Large intestine (tissue), 3 donors: ENCODE results near the gene MLKL. TPM values are rescaled to one million over a fixed set of nuclear protein-coding genes. Genes with fewer than 3 reads are reported as not detected.
"Not testable (repeated sequence)": the region's sequence is repeated elsewhere in the genome, so short reads cannot be mapped to it uniquely, and the experiment has no call there.

ENCODE experiments used
- DNase-seq, 2 donors: peaks; one replicate each; pipeline versions ENCODE4 v3.0.0 to v3.0.0-alpha.2; 2013
- H3K27ac ChIP-seq: one replicate; pipeline ENCODE4 v1.5.1; 2013; ENCODE audit warnings: low read length
- H3K27me3 ChIP-seq: 2 replicates; pipeline ENCODE4 v1.6.1; 2013; ENCODE audit warnings: low read length; ENCODE audit not compliant: control insufficient read depth, insufficient read depth
- H3K36me3 ChIP-seq: 2 replicates; pipeline ENCODE4 v1.6.1; 2013; ENCODE audit warnings: low read length; ENCODE audit not compliant: control insufficient read depth, insufficient read depth
- H3K4me1 ChIP-seq: one replicate; pipeline ENCODE4 v1.6.1; 2013; ENCODE audit warnings: low read length; ENCODE audit not compliant: control insufficient read depth, insufficient read depth
- H3K4me3 ChIP-seq: one replicate; pipeline ENCODE4 v1.5.1; 2013; ENCODE audit warnings: low read length
- H3K9me3 ChIP-seq: one replicate; pipeline ENCODE4 v1.6.1; 2013; ENCODE audit warnings: mild to moderate bottlenecking, low read depth, low read length, moderate library complexity; ENCODE audit not compliant: control insufficient read depth
- WGBS: methylation state at CpG from one replicate; pipeline ENCODE4 v1.1.5; 2013; ENCODE audit warnings: low lambda C conversion rate; ENCODE audit not compliant: insufficient coverage; 5-methylcytosine and 5-hydroxymethylcytosine counted together
- polyA plus RNA-seq: library from polyadenylated mRNA; unstranded; fragments of 120-200 nt; gene quantifications from one replicate; pipeline ENCODE4 v1.2.1, GENCODE V29; 2013

MLKL gene
- polyA plus RNA-seq, 1 donor = 9.6 TPM

DNA sequence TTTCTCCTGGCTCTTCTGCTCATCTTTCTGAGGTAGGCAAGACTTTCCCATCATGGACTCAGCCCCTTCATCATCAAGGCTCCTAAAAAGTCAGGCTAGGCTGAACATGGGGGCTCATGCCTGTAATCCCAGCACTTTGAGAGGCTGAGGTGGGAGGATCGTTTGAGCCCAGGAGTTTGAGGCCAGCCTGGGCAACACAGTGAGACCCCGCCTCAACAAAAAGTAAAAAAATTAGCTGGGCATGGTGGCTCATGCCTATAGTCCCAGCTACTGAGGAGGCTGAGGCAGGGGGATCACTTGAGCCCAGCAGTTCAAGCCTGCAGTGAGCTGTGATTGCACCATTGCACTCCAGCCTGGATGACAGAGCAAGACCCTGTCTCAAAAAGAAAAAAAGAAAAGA lies 21.5 kb upstream of the MLKL start:
- no CpG with 5 or more reads among the region's 2 CpGs for WGBS
- peaks cover 30% of the 10 kb centered on the region for H3K4me1 ChIP-seq
- not testable (repeated sequence) for H3K9me3 ChIP-seq, H3K36me3 ChIP-seq, H3K27ac ChIP-seq, DNase-seq, H3K27me3 ChIP-seq, H3K4me3 ChIP-seq

DNA sequence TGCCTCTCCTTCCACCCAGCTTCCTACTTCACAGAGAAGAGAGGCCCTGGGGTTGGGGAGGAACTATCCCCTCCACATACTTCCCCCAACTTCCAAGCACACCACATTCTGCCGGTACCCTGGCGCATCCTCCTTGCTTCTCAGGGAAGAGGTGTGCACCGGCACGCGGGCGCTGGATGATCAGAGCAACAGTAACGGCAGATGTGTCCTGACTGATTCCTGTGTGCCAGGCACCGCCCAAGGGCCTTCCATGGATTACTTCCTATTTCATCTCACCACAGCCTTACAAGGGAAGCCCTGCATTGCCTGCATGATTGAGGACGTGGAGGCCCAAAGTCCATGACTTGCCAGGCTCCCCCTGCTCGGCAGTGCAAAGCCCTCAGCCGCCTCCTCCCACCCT lies 21.1 kb upstream of the MLKL start:
- peak in 1 of 2 donors; percentile 54 for DNase-seq
- peaks cover 3% of the 10 kb centered on the region for H3K36me3 ChIP-seq
- H3K27ac ChIP-seq = no peak overlapping the region
- no peaks in the 10 kb centered on the region for H3K27me3 ChIP-seq
- peaks cover 4% of the 10 kb centered on the region for H3K9me3 ChIP-seq
- 42% methylated on average over 3 of the region's 11 CpGs for WGBS
- peaks cover 25% of the 10 kb centered on the region for H3K4me1 ChIP-seq
- no peak overlapping the region for H3K4me3 ChIP-seq

DNA sequence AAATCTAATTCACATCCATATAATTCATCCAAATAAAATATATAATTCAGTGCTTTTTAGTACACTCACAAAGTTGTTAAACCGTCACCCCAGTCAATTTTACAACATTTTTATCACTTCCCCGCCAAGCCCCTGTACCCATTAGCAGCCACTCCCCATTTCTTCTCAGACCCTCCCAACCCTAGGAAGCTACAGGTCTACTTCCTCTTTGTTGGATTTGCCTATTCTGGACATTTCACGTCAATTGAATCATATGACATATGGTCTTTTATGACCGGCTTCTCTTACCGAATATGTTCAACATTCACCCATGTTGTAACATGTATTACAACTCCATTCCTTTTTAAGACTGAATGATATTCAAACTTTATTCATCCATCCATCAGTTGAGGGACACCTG lies 19.9 kb upstream of the MLKL start:
- 32% methylated on average over 3 of the region's 5 CpGs for WGBS
- DNase-seq = no peak
- Histone ChIP-seq H3K27me3 (no peaks in the 10 kb centered on the region), H3K9me3 (peaks cover 4% of the 10 kb centered on the region), H3K27ac (no peak overlapping the region), H3K4me3 (no peak overlapping the region), H3K36me3 (peaks cover 3% of the 10 kb centered on the region), H3K4me1 (peaks cover 16% of the 10 kb centered on the region)

DNA sequence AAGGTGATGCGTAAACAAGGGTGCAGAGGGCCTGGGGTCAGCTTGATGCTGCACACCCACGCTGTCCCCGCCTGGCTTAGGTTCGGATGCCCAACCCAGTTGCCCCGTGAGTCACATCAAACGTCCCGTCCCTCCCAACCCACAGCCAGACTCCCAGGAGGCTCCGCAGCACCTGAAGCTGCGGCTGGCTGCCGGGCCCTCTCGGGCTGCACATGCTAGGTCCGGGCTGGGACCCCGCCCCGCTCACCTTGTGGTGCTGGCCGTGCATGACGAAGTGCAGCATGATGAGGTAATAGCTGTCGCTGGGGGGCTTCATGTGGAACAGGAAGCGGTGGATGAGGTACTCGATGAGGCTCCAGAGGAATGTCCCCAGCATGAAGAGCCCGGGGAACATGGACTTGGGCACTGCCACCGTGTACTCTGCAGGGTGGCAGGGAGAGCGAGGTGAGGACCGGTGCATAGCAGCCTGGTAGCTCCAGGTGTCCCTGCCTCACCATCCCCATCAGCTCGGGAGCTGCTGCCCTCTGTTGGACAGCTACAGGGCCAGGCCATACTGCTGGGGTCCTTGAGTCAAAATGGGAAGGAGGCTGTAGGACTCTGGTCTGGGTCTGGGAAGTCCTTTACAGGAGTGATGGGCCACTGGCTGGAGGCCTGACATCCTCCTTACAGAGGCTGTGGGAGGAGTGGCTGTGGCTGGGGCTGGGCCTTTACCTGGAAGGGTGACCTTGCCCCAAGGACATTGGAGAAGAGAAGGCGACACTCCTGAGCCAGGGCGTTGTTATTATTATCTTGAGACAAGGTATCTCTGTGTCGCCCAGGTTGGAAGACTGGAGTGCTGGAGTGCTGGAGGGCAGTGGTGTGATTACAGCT lies 18.3 kb upstream of the MLKL start:
- Histone ChIP-seq H3K27me3 (no peaks in the 10 kb centered on the region), H3K4me1 (peaks cover under 1% of the 10 kb centered on the region), H3K27ac (no peak overlapping the region), H3K9me3 (peaks cover 4% of the 10 kb centered on the region), H3K36me3 (peaks cover 3% of the 10 kb centered on the region), H3K4me3 (no peak overlapping the region)
- no CpG with 5 or more reads among the region's 27 CpGs for WGBS
- DNase-seq = no peak

DNA sequence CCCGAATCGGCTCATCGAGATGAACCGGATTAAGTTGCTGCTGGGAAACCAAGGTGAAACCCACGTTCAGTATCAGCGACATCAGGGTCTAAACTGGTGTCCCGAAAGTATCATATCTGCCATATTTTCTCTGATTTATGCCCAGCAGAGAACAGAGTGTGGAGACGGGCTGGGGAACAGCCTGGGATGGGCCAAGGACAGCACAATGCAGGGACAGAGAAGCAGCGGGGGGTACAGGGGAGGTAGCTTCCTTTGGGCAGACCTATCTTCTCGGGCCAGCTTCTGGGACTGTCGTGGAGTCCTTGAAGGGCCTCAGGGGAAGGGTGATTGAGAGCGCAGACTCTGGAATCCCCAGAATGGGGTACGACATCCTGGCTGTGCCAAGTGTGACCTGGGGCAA lies 17.5 kb upstream of the MLKL start:
- no peak for DNase-seq
- WGBS = no CpG with 5 or more reads among the region's 13 CpGs
- H3K4me1 ChIP-seq = no peaks in the 10 kb centered on the region

DNA sequence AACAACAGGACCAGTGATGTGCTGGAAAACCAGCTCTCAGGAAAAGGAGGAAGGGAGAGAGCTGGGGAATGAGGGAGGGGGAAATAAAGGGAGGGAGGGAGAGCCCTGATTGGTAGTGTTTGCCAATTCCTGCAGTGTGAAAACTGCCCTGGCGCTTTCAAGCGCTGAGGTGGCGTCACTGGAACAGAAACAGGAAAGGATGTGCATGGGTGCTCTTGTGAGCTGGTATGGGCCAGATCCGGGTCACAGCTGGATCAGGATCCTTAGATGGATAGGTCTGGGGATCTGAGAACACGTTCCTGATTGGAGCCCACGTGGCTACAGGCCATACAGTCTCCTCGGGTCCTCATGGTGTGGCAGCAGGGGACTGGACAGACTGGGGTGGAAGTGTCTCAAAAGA lies 16.7 kb upstream of the MLKL start:
- H3K4me3 ChIP-seq = no peak overlapping the region
- peaks cover 3% of the 10 kb centered on the region for H3K36me3 ChIP-seq
- H3K27me3 ChIP-seq = no peaks in the 10 kb centered on the region
- no peak for DNase-seq
- H3K27ac ChIP-seq = no peak overlapping the region
- peaks cover 4% of the 10 kb centered on the region for H3K9me3 ChIP-seq
- no CpG with 5 or more reads among the region's 7 CpGs for WGBS
- H3K4me1 ChIP-seq = no peaks in the 10 kb centered on the region

More for the DNA sequence above, 17.5 kb upstream of the MLKL start:
- peaks cover 4% of the 10 kb centered on the region for H3K9me3 ChIP-seq
- H3K36me3 ChIP-seq = peaks cover 3% of the 10 kb centered on the region
- no peak overlapping the region for H3K4me3 ChIP-seq
- no peak overlapping the region for H3K27ac ChIP-seq
- H3K27me3 ChIP-seq = no peaks in the 10 kb centered on the region

DNA sequence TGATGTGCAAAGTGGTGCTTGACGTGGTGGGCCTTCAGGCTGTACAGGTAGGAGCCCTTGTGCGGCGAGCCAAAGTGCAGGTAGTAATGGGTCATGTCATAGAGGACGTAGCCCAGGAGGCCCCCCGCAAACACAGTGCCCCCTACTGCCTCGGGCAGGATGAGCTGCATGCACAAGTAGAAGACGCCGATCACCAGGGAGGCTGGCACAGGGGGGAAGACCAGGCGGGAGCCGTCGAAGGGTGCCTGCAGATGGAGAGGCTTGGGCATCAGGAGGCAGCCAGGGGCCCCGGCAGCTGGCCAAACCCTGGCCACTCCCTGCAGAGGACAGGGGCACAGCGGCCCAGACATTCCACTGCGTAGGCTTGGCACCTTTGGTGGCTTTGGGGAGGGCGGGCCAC lies 15.7 kb upstream of the MLKL start:
- no CpG with 5 or more reads among the region's 15 CpGs for WGBS
- peaks cover 4% of the 10 kb centered on the region for H3K9me3 ChIP-seq

DNA sequence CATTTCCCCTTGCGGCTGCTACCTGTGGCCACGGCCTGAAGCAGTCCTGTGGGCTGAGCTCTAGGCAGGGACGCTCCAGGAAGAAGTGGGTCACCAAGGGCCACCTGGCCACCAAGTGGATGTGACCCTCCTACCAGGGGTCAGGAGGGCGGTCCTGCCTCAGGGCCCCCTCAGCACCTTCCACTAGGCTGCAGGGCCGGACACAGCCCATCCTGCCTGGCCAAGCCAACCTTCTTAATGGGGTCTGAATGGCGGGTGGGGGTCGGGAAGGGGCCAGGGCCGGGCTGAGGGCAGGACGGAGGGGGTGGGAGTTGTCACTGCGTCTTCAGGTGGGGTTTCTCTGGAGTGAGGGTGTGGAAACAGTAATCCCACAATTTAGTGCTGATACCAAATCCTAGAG lies 13.2 kb upstream of the MLKL start:
- WGBS = no CpG with 5 or more reads among the region's 10 CpGs
- no peak overlapping the region for H3K4me3 ChIP-seq
- peaks cover 3% of the 10 kb centered on the region for H3K9me3 ChIP-seq
- H3K27ac ChIP-seq = no peak overlapping the region
- peaks cover 2% of the 10 kb centered on the region for H3K36me3 ChIP-seq
- H3K27me3 ChIP-seq = no peaks in the 10 kb centered on the region
- peaks cover 4% of the 10 kb centered on the region for H3K4me1 ChIP-seq
- DNase-seq = no peak

More for the DNA sequence above, 15.7 kb upstream of the MLKL start:
- no peak overlapping the region for H3K4me3 ChIP-seq
- H3K27me3 ChIP-seq = no peaks in the 10 kb centered on the region
- no peaks in the 10 kb centered on the region for H3K4me1 ChIP-seq
- DNase-seq = no peak
- H3K36me3 ChIP-seq = peaks cover 3% of the 10 kb centered on the region
- H3K27ac ChIP-seq = no peak overlapping the region

DNA sequence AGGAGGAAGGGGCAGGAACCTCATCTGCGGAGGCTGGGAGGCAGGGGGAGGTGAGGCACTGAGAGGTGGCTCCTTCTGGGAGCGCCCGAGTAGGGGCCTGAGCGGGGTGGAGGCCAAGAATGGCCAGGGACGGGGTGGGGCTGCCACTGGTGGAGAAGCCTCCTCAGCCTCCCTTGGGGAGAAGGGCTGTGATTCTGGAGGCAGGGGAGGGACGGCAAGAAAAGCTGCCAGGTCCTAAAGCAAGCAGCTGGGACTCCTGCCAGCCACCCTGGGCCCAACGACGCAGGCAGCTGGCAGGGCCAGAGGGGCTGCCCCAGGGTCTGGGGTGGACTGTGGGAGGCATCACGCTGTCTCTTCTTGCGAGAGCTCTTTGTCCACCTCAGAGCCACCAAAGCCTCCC lies 12.7 kb upstream of the MLKL start:
- H3K4me3 ChIP-seq = no peak overlapping the region
- no peaks in the 10 kb centered on the region for H3K36me3 ChIP-seq
- no peaks in the 10 kb centered on the region for H3K9me3 ChIP-seq
- H3K27me3 ChIP-seq = no peaks in the 10 kb centered on the region
- H3K27ac ChIP-seq = no peak overlapping the region
- H3K4me1 ChIP-seq = peaks cover 4% of the 10 kb centered on the region
- DNase-seq = no peak
- no CpG with 5 or more reads among the region's 10 CpGs for WGBS

DNA sequence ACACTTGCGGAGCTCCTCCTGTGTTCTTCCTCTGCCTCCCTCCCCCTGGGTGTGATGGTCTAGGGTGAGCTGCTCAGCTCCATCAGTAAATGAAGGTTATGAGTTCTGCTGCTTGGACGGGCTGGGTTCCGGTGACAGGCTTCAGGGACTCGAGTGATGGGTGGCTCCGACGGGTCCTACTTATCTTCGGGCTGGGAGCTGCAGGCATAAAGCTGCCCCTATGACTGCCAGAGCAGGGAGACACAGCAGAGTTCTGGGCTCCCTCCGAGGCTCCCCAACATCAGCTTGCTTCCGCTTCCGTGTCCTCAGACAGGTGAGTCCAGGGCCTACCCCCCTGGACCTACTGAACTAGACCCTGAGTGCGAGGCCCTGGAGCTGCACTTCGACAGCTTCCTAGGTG lies 11.3 kb upstream of the MLKL start:
- H3K27me3 ChIP-seq = no peaks in the 10 kb centered on the region
- no peaks in the 10 kb centered on the region for H3K36me3 ChIP-seq
- H3K4me1 ChIP-seq = peaks cover 4% of the 10 kb centered on the region
- no peak for DNase-seq
- H3K9me3 ChIP-seq = no peaks in the 10 kb centered on the region
- WGBS = no CpG with 5 or more reads among the region's 12 CpGs
- no peak overlapping the region for H3K27ac ChIP-seq
- H3K4me3 ChIP-seq = no peak overlapping the region

DNA sequence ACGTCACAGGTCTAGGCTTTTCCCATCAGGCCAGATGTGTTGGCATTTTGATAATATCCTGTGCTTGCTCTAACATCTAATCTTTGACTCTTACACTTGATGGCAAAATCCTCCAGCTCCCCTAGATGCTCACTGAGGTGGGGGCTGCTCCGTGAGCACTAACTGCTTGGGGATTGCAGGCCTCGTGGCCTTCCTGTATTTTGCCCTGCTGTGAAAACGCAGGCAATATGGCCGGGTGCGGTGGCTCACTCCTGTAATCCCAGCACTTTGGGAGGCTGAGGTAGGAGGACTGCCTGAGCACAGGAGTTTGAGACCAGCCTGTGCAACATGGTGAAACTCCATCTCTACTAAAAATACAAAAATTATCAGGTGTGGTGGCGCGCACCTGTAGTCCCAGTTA lies 9.7 kb upstream of the MLKL start:
- no CpG with 5 or more reads among the region's 8 CpGs for WGBS
- H3K4me1 ChIP-seq = peaks cover 4% of the 10 kb centered on the region
- no peaks in the 10 kb centered on the region for H3K36me3 ChIP-seq
- no peaks in the 10 kb centered on the region for H3K27me3 ChIP-seq
- no peak overlapping the region for H3K4me3 ChIP-seq
- no peak overlapping the region for H3K27ac ChIP-seq
- no peak for DNase-seq
- no peaks in the 10 kb centered on the region for H3K9me3 ChIP-seq
